Measurements from ENCODE around the gene TUBB2A.

Gene TUBB2A

DNA sequence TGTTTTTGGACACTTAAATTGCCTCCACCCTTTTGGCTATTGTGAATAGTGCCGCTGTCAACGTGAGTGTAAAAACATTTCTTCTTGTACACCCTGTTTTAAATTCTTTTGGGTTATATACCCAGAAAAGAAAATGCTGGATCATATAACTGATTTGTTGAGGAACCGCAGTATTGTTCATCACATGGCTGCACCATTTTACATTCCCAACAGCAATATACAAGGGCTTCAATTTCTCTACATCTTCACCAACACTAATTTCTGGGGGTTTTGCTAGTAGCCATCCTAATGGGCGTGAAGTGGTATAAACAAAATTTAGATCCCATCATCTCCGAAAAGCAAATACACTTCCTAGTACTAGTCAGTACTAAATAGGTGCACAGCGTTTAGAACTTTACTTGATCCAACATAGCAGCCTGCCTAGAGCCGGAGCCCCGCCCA, 39.4 kb downstream of the TUBB2A start:
- DNase-seq, result no peak

DNA sequence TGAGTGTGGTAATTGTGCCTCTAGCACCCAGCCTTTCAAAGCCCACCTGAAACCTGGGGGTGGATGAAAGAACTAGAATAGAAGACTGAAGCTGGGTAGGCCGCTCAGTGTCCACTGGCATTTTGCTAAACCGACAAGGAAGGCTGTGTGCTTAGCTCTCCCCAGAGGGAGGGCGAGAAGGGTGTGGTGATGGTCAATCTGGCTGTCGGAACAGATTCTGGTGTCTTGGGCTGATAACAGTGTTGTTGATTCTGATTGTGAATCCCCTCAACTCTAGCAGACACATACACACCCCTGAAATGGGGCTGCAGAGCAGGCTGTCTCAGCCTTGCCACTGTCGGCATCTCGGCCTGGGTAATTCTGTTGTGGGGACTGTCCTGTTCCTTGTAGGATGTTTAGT, 43.0 kb downstream of the TUBB2A start:
- DNase-seq, result no peak

DNA sequence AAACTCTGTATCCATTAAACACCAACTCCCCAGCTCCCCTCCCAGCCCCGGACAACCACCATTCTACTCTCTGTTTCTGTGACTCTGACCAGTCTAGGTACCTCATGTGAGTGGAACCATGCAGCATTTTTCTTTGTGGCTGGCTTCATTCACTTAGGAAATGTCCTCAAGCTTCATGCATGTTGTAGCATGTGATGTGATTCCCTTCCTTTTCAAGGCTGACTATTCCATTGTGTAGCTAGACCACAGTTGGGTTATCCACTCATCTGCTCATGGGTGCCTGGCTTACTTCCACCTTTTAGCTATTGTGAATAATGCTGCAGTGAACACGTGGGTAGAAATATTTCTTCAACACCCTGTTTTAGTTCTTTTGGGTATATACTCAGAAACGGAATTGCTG, 47.6 kb downstream of the TUBB2A start:
- no peak for DNase-seq

DNA sequence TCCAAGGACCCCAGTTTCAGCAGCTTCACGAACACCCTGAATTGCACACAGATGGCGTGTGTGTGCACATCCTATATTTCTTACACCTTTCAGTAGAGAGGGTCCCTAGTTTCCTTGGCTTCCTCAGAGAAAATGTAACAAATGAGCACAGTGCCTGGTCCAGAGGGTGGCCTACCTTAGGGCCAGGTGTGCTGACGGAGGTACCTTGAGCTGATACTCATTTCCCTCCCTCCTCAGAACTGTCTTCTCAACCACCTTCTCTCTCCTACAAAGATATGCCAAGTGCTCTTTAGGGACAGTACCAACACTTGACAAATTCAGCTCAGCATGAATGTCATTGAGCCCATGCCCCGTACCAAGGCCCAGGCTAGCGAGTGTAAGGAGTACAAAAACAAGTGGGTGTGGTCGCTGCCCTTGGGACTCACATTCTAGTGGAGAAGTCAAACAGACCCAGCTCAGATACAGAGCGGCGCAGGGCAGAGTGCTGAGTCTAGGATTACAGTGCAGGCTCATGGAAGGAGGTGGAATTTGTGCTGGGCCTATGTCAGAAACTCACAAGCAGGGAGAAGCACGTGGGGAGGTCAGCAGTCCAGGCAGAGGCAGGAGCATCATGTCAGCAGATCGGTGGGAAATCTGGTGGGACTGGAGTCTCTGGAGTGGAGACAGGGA, 48.5 kb downstream of the TUBB2A start:
- DNase-seq, result no peak

Measured in suppressor macrophage treated with lipopolysaccharide for 4 hours (primary cell).